GM10266 (cell line): ENCODE measurements around the gene EXOC7.

Experiments
- DNase-seq: peaks from one replicate; pipeline ENCODE4 v3.0.0; 2012; ENCODE audit errors: extremely low spot score
- TF ChIP-seq, protein P1 (sequence below): IDR thresholded peaks from 2 replicates; pipeline ENCODE4 v1.5.1; 2012; ENCODE audit warnings: mild to moderate bottlenecking, low read depth; ENCODE audit not compliant: control insufficient read depth, insufficient read depth; ENCODE audit errors: missing control alignments

Gene EXOC7

DNA sequence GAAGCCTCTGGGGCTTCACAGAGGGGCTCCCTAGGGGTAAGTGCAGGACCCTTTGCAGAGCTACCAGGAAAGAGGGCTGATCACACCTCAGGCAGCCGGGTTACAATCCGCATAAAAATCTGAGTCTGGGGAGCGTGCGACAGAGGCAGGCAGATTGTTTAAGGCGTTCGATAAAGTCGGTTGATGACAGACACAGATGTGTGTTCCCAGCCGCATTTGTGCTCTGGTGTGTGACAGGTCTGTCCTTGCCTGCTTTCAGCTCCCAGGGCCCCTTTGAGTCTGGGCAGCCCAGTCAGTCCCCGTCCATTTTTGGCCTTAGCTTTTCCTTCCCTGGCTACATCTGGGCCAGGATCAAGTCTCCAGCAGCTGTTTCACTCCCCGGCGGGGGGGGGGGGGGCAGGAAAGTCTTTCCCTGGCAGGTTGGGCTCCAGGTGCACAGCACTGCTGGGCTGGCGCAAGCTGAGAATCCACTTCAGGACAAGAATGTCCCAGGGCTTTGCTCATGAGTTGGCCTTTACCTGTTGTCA, 25.9 kb downstream of the EXOC7 start:
- DNase-seq = no peak
- TF ChIP-seq, protein P1, sequence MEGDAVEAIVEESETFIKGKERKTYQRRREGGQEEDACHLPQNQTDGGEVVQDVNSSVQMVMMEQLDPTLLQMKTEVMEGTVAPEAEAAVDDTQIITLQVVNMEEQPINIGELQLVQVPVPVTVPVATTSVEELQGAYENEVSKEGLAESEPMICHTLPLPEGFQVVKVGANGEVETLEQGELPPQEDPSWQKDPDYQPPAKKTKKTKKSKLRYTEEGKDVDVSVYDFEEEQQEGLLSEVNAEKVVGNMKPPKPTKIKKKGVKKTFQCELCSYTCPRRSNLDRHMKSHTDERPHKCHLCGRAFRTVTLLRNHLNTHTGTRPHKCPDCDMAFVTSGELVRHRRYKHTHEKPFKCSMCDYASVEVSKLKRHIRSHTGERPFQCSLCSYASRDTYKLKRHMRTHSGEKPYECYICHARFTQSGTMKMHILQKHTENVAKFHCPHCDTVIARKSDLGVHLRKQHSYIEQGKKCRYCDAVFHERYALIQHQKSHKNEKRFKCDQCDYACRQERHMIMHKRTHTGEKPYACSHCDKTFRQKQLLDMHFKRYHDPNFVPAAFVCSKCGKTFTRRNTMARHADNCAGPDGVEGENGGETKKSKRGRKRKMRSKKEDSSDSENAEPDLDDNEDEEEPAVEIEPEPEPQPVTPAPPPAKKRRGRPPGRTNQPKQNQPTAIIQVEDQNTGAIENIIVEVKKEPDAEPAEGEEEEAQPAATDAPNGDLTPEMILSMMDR = no peak

DNA sequence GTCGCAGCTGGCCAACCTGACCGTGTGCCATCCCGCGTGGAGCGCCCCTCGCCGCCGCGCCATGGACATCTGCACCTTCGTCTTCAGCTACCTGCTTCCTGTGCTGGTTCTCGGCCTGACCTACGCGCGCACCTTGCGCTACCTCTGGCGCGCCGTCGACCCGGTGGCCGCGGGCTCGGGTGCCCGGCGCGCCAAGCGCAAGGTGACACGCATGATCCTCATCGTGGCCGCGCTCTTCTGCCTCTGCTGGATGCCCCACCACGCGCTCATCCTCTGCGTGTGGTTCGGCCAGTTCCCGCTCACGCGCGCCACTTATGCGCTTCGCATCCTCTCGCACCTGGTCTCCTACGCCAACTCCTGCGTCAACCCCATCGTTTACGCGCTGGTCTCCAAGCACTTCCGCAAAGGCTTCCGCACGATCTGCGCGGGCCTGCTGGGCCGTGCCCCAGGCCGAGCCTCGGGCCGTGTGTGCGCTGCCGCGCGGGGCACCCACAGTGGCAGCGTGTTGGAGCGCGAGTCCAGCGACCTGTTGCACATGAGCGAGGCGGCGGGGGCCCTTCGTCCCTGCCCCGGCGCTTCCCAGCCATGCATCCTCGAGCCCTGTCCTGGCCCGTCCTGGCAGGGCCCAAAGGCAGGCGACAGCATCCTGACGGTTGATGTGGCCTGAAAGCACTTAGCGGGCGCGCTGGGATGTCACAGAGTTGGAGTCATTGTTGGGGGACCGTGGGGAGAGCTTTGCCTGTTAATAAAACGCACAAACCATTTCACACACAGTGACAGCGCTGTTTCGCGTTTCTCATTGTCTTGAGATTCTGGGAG, 26.6 kb downstream of the EXOC7 start:
- DNase-seq = no peak
- TF ChIP-seq, protein P1 = no peak

DNA sequence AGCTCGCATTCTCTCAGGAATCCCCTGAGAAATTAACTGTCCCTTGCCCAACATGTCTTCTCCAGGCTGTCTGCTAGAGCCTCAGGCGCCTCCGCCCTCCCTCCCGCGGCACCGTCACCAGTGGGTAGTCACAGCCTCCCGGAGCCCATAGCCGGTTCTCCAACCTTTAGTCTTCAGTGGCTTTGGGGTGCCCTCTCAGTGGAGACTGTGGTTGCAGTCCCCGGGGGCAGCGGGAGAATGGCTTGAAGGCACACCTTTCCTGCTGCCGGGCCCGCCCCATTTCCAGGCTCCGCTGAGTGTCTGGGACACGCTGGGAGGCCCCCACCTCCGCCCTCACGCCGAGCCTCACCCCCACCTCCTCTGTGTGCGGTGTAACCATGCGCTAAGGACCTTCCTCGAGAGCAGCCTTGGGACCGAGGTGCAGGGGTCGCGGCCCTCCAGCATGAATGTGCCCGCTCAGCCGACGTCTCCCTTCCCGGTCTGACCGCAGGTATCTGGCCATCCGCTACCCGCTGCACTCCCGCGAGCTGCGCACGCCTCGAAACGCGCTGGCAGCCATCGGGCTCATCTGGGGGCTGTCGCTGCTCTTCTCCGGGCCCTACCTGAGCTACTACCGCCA, 27.3 kb downstream of the EXOC7 start:
- TF ChIP-seq, protein P1 = no peak
- DNase-seq = no peak

DNA sequence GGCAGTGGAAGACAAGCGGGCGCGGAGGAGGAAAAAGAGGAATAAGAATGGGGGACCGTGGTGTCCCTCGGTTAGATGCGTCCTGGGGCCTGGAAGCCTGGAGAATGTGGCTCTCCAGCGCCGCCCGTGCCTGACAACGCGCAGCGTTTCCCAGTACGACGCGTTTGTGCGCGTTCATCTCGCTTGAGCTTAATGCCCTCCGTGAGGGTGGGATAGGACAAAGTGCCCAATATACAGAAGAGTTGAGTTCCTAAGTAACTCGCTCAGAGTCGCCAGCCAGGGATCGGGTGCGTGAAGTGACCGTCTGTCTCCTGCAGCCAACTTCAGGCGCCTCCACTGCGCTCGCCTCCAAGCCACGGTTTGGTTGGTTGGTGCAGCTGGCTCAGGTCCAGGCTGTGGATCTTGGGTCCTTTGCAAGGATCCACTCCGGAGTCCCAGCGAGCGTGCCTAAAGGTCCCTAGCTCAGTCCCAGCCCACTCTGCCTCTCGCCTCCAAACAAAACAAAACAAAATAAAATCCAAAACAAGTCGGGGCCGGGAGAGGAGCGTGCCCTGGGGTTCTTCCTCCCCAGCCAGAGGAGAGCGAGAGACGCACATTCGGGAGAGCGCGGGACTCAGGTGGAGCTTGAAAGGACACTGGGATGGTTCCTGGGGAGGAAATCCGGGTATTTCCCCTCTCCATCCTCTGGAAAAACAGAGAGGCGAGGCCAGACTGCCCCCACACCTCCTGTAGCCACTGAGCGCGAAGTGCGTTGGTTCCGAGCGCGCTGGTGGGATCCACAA, 28.0 kb downstream of the EXOC7 start:
- DNase-seq = peak; percentile 38
- TF ChIP-seq, protein P1 = peak; percentile 3

DNA sequence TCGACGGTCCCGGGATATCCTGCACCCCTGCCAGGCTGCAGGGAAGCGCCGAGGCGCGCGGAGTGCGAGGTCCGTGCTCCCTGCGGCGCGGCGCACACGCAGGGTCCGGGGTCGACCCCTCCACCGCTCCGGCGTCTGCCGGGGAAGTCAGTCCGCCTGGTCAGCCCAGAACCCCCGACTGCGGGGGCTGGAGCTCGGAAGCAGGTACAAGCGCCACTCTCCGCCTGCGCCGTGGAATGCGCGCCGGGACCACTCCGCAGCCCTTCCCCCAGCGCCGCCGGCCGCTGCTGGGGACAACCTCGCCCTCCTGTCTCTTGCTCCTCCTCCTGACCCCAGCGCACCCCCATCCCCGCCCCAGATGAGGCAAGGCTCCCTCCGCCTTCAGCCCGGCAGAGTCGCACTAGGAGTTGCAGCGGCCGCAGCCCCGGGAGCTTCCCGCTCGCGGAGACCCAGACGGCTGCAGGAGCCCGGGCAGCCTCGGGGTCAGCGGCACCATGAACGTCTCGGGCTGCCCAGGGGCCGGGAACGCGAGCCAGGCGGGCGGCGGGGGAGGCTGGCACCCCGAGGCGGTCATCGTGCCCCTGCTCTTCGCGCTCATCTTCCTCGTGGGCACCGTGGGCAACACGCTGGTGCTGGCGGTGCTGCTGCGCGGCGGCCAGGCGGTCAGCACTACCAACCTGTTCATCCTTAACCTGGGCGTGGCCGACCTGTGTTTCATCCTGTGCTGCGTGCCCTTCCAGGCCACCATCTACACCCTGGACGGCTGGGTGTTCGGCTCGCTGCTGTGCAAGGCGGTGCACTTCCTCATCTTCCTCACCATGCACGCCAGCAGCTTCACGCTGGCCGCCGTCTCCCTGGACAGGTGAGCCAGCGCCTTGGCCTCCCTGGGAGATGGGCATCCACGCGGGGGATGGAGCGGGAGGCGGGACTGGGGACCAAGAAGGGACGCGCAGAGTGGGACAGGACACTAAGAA, 28.9 kb downstream of the EXOC7 start, which contains the start of gene GALR2:
Gene GALR2 (plus strand): TSS at position 392 of the 974 bp plus-strand sequence. CDS start 103 bp downstream, at position 495.
- no peak for DNase-seq
- TF ChIP-seq, protein P1 = no peak

DNA sequence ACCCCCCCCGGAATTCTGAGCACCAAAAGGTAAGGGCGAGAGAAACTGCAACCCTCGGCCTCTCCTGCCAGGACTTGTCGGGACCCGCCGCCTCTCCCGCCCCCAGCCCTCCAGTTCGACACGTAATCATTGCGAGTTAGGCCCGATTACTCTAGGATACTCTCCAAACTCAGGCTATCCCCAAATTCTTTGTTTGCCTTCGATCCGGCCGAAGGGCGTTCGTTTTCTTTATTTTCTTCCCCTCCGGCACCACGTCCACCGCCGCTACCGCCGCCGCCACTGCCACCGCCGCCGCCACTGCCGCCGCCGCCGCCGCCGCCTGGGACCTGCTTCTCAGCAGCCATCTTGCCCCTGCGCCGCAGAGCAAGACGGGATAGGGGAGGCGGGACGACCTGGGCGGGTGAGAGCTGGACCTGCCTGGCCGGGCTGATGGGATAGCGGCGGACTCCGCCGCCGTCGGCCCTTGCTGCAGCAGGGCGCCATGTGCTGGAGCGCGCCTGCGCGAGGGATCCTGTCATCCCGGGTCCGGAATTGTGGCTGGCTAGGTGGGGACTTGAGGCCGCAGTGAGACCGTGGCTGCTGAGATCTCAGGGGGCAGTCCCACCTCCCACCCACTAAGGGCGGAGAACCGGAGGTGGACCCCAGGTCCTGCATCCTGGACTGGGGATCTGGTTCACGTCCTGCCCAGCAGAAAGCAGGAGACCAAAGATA, 31.3 kb downstream of the EXOC7 start, which contains the start of gene SRP68:
Gene SRP68 (minus strand): TSS at position 370 of the 711 bp plus-strand sequence. CDS start 26 bp downstream, at position 344.
- peak; percentile 97 for DNase-seq
- TF ChIP-seq, protein P1 = no peak
